HG02840 (cell line): ENCODE data around the gene CIP2A.
"Not testable (repeated sequence)": the region's sequence is repeated elsewhere in the genome, so short reads cannot be mapped to it uniquely, and the experiment has no call there.

Experiments used
- ATAC-seq: cut with Tn5 transposase; IDR thresholded peaks from one replicate; pipeline ENCODE4 v1.9.1; 2021; ENCODE audit warnings: mild to moderate bottlenecking, moderate library complexity, moderate number of reproducible peaks; ENCODE audit not compliant: unreplicated experiment, low FRiP score

Gene CIP2A

DNA sequence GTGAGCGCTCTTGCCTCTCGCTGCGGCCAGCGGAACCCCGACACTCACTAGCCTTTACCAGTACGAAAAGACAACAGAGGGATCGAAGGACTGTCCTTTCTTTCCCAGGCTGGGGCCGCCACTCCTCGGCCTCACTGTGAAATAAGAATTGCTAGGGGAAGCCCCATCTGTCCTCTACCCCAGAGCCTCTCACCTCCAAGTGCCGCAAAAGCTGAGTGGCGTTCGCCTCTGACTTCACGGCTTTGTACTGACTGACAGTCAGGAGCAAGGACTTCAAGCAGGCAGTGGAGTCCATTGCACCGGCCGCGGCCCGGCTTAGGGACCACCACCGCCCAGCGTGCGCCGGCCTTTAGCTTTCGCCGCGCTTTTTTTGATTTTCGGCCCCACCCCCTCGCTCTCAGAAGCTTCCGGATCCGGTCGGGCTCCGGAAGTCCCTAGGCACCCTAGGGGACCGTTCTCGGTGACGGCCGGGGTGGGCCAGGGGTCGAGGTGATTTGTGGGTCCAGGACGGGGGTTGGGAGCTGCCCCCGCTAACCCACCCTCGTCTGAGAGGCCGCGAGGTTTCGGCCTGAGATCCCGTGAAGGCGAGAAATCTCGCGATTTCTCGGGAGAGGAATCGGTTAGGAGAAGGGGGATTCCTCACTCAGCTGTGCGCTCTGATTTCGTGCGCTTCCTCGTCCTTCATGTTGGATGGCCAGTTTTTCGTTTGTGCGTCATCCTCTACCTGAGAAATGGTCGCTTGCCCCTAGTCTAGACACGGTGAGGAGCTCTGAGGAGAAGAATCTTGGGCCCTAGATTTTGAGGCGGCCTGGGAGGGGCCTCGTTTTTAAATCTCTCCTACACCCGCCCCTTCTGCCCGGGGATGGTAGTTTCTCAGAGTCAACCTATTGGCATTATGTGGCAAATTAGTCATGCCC is at the start of gene CIP2A, which contains the start of gene DZIP3:
Gene CIP2A (minus strand): TSS at position 358 of the 917 bp plus-strand sequence. CDS start 63 bp downstream, at position 295.
Gene DZIP3 (plus strand): TSS at position 642 of the 917 bp plus-strand sequence. CDS start 15,685 bp downstream, outside the sequence.
- peak; percentile 95 for ATAC-seq

- no peak for ATAC-seq
Measured at GRCh38 chr3:108629974-108630373, 40.7 kb upstream of the CIP2A start.

DNA sequence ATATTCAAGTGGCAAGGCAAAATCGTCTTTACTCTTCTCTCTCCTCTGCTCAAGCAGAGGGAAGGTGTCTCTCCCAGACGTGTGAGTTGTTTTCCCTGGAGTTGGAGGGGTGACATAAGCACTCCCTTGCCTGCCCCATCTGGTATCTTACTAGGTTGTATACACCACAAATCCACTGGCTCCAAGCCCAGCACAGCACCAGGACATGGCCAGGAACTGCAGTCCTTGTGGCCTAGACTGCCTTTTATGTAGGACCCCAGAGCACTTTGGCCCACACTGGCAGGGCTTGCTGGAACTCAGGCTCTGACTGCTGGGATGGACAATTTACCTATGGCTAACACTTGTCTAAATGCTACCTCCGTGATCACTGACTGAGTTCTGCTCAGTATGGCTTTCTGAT is 34.3 kb upstream of the CIP2A start:
- ATAC-seq, result no peak

GRCh38 chr3:108620250-108620649 is 31.0 kb upstream of the CIP2A start:
- ATAC-seq, result no peak

GRCh38 chr3:108616090-108616489 is 26.9 kb upstream of the CIP2A start:
- not testable (repeated sequence) for ATAC-seq

- no peak for ATAC-seq
Measured at GRCh38 chr3:108610651-108611050, 21.4 kb upstream of the CIP2A start.

GRCh38 chr3:108608750-108609149 is 19.5 kb upstream of the CIP2A start:
- no peak for ATAC-seq

DNA sequence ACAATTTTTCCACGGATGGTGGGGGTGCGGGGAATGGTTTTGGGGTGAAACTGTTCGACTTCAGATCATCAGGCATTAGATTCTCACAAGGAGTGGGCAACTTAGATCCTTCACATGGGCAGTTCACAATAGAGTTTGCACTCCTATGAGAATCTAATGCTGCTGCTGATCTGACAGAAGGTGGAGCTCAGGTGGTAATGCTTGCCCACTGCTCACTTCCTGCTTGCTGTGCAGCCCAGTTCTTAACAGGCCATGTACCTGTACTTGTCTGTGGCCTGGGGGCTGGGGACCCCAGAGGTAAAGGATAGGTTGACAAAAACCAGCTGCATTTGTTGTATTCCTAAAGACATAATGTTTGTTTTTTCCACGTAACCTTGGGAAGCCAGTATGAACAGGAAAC is 16.3 kb upstream of the CIP2A start:
- ATAC-seq, result no peak

DNA sequence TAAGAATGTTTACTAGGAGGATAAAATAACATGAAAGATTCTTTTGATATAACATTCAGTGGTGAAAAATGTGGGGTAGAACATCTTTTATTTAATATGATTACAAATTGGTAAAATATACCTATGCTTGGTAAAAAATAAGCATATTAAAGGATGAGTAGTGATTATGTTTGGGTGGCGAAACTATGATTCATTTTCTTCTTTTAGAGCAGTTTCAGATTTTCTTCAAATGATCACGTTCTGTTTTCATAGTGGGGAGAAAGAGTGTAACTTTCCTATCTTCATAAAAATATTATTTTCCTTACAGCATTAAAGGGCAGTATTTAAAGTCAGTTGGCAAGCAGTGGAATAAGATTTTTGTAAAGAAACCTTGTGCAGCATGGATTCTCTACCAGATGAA is 15.8 kb upstream of the CIP2A start:
- ATAC-seq, result no peak

GRCh38 chr3:108603691-108604090 is 14.5 kb upstream of the CIP2A start:
- ATAC-seq, result no peak

DNA sequence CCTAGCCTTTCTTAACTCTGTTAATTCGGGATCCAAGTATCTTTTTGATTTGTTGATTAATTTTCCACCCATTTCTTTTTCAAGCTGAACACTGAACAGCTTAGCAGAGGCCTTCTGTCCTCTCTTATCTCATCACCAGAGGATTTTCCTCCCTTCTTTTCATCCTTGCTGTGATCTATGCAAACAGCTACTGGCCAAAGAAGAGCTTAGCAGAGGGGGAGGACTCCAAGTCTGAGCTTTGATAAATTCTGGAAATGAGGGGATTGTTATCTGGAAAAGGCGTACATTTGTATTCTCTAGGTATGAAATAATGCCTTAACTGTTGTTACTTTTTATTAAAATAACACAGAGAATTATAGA is 13.7 kb upstream of the CIP2A start:
- no peak for ATAC-seq

DNA sequence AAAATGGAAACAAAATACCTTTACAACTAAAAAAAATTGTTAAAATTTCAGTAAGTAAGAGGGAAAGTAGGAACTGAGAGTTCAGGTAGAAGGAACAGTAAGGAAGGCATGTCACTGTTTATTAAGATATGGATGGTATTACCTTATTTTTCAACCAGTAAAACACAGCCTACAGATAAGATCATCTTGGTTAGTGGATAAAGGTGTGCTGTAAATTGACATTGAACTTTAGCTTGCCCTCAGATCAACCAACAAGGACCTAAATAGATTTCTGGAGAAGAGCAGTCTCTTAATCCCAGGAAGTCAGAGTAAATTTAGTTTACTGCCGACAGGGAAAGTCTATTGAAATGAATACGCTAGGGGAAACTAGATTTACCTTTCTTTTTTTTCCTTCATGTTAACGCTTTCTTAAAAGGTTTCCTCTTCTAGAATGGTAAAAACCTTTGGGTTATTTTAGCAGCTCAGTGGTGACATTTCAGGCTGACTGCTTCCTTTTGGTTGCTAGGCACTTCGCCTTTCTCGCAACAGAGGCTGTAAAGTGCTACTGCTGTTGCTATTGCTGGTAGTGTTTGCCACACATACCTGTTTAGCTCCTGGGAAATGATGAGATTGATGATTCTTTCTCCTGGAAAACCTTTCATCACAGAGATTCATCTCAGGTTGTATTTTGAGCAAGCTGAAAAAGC is 13.2 kb upstream of the CIP2A start:
- ATAC-seq, result peak; percentile 56

DNA sequence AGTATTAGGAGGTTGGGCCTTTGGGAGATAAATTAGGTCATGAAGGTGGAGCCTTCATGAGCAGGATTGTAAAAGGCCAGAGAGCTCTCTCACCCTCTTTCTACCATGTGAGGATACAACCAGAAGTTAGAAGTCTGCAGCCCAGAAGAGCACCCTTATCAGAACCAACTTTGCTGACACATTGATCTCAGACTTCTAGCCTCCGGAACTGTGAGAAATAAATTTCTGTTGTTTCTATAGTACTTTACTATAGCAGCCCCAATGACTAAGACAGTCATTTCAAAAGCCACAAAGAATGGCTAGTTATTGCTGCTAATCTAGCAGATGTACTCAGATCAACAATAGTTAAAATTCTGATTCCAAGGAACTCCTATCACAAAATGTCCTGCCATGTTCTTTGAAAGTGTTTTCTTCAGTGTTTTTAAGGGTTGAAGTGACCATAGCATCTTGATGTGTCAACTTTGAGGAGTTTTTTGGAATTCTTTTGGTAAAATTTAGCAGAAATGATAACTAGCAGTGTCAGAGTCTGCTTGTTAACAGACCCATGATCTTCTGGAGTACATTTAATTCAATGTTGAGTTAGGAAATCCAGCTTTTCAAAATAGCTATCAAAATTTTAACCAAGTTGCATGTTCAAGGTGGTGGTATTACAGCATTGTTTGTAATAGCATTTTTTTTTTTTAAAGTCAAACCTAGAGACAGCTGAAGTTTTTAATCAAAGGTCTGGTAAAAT is 10.6 kb upstream of the CIP2A start:
- no peak for ATAC-seq

DNA sequence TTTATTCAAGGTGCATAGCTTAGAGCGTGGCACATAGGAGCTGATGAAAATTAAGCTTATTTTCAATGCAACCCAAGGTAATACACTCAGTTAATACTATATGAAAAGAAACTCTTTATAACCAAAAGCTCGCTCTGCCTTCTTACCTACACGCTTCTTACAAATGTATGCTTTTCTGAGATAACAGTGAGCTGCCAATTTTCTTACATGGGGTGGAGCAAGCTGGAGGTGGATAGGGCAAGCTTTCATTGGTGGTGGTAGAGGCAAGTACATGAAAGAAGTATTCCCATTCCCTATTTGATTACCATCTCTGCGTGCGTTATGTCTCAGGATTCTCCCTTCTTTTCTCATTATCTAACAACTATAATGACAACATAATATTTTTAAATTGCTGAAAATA is 9.1 kb upstream of the CIP2A start:
- no peak for ATAC-seq

GRCh38 chr3:108595321-108595720 is 6.1 kb upstream of the CIP2A start:
- no peak for ATAC-seq

DNA sequence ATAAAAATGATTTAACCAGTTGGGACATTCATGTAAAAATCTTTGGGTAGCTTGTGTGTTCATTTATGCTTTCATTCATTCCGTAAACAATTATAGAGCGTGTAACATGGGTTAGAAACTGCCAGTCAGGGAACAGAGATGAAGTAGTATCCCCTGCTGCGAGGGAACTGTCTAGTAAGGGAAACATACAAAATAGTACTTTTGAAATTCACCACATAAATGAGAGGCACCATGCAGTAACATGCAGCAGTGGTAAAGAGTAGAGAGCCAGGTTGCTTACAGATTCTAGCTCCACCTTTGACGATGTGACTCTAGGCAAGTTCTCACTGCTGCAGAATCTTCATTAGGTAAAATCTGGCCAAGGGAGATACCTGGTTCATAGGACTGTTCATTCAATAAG is 1.2 kb upstream of the CIP2A start:
- ATAC-seq, result no peak

DNA sequence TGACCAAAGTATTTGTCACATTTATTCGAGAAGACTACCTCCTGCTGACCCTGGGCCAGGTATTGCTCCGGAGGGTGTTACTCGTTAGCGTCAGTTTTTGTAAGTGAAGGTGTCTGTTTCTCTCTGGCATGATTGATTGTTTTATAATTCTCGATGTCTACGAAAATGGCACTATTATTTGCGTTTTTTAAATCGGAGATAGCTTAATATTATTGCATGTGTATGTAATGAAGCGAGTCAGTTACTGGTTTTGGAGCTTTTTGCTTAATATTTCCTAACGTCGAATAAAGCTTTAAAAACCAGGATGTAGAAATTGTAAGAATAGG is 723 bp upstream of the CIP2A start:
- no peak for ATAC-seq

- ATAC-seq, result no peak
Measured at GRCh38 chr3:108588601-108589000, 637 bp downstream of the CIP2A start.

DNA sequence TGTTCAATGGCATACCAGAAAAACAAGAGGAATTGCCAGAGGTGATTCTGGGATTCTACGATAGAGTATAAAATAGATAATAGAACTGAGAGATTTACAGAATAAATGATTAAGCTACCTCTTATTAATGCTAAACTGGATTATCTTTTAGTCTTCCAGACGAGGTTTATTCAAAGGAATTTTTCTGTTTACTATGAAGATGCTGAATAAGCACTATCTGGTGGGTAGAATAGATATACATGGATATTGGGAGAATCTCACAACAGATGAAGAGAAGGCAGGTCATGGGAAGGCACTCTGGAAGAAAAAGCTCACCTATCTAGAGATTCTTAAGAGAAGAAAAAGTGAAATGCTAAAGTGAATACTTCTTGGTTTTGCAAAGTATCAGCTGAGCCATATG is 11.2 kb downstream of the CIP2A start:
- ATAC-seq, result no peak

DNA sequence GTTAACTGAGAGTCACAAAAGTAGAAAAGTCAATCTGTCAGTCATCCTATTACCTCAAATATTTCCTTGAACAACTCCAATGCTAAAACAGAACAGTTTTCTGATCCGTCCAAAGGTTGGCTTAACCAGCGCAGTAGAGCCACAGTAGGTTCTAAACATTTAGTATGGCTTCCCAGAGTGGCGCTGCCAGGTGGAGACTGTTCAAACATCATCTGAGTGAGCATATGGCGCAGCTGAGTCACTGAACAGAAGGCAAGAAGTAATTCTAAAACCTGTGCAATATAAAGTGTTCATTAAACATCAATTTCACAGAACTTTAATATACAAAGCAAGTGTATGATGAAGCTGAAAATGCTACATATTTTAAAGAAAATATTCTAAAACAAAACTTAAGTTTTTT is 19.9 kb downstream of the CIP2A start:
- ATAC-seq, result no peak

- ATAC-seq, result no peak
Measured at GRCh38 chr3:108566599-108566998, 22.6 kb downstream of the CIP2A start.
